DMS 273 (cell line): ENCODE results near the gene MC5R.
A peak's percentile ranks its signal among the peaks of the same experiment; 100 is the strongest.

Experiments
- DNase-seq: peaks from one replicate; lab custom pipeline; 2025; ENCODE audit not compliant: unreplicated experiment; lab: John Stamatoyannopoulos, UW

MC5R gene

GRCh38 chr18:13823707-13824395, at the start of gene MC5R:
Gene MC5R (plus strand): TSS chr18:13824149. CDS start chr18:13825766, 1,617 bp downstream.
- peak; percentile 88 for DNase-seq

- no peak for DNase-seq
Measured at GRCh38 chr18:13775058-13775457, 48.9 kb upstream of the MC5R start.

- no peak for DNase-seq
Measured at GRCh38 chr18:13791181-13791580, 32.8 kb upstream of the MC5R start.

GRCh38 chr18:13793819-13794218, 30.1 kb upstream of the MC5R start:
- DNase-seq = no peak

GRCh38 chr18:13796515-13796914, 27.4 kb upstream of the MC5R start:
- DNase-seq = no peak

GRCh38 chr18:13797157-13797611, 26.8 kb upstream of the MC5R start:
- no peak for DNase-seq

- no peak for DNase-seq
Measured at GRCh38 chr18:13799396-13799795, 24.6 kb upstream of the MC5R start.

GRCh38 chr18:13800505-13801259, 23.3 kb upstream of the MC5R start:
- DNase-seq = peak; percentile 89

GRCh38 chr18:13801260-13801601, 22.7 kb upstream of the MC5R start:
- no peak for DNase-seq

- DNase-seq = no peak
Measured at GRCh38 chr18:13804305-13804704, 19.6 kb upstream of the MC5R start.

- no peak for DNase-seq
Measured at GRCh38 chr18:13808294-13809042, 15.5 kb upstream of the MC5R start.

GRCh38 chr18:13809043-13809430, 14.9 kb upstream of the MC5R start:
- no peak for DNase-seq

- no peak for DNase-seq
Measured at GRCh38 chr18:13809531-13810255, 14.3 kb upstream of the MC5R start.

- no peak for DNase-seq
Measured at GRCh38 chr18:13810950-13811485, 12.9 kb upstream of the MC5R start.

GRCh38 chr18:13811993-13812392, 12.0 kb upstream of the MC5R start:
- peak; percentile 58 for DNase-seq

GRCh38 chr18:13813271-13813849, 10.6 kb upstream of the MC5R start:
- DNase-seq = peak; percentile 84

- DNase-seq = no peak
Measured at GRCh38 chr18:13826209-13826608, 2.3 kb downstream of the MC5R start.

GRCh38 chr18:13831864-13832508, 8.0 kb downstream of the MC5R start:
- peak; percentile 43 for DNase-seq

GRCh38 chr18:13834496-13835015, 10.6 kb downstream of the MC5R start:
- peak; percentile 28 for DNase-seq

- DNase-seq = no peak
Measured at GRCh38 chr18:13835202-13835601, 11.3 kb downstream of the MC5R start.
